ENCODE data around the gene HERC2. TPM values are rescaled to one million over a fixed set of nuclear protein-coding genes. Genes with fewer than 3 reads are reported as not detected.

Gene HERC2
- total RNA-seq, 1 experiment from 2014 or later, result 69.2 TPM

DNA sequence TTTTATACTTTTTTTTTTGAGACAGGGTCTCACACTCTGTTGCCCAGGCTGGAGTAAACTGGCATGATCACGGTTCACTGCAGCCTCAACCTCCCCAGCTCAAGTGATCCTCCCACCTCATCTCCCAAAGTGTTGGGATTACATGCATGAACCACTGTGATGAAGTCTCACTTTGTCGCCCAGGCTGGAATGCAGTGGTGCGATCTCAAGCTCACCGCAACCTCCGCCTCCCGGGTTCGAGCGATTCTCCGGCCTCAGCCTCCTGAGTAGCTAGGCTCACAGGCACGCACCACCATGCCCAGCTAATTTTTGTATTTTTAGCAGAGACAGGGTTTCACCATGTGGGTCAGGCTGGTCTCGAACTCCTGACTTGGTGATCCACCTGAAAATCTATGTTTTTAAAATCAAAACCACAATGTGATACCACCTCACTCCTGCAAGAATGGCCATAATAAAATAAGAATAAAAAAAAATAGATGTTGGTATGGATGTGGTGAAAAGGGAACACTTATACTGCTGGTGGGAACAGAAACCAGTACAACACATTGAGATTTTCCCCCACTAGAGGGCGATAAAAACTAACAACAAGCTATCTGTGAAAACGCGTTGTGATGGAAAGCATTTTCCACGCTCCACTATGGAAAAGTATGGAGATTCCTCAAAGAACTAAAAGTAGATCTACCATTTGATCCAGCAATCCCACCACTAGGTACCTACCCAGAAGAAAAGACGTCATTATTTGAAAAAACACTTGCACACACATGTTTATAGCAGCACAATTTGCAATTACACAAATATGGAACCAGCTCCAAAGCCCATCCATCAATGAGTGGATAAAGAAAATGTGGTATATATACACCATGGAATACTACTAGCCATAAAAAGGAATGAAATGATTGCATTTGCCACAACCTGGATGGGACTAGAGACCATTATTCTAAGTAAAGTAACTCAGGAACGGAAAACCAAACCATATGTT lies 196.0 kb downstream of the HERC2 start:
- no peaks in the 10 kb centered on the region for H3K9me3 Mint-ChIP-seq
- DNase-seq, result no peak
- WGBS (ENCODE audit: extremely low coverage, insufficient read length, low lambda C conversion rate), result no CpG with 5 or more reads among the region's 17 CpGs

More for the DNA sequence above, 196.0 kb downstream of the HERC2 start:
- no peak overlapping the region for H3K9ac ChIP-seq (ENCODE audit: extremely low read depth, insufficient read length, low read length)
- H4K20me1 ChIP-seq (ENCODE audit: control insufficient read depth, insufficient read depth, insufficient read length), result no peaks in the 10 kb centered on the region
- TF ChIP-seq, protein P1, sequence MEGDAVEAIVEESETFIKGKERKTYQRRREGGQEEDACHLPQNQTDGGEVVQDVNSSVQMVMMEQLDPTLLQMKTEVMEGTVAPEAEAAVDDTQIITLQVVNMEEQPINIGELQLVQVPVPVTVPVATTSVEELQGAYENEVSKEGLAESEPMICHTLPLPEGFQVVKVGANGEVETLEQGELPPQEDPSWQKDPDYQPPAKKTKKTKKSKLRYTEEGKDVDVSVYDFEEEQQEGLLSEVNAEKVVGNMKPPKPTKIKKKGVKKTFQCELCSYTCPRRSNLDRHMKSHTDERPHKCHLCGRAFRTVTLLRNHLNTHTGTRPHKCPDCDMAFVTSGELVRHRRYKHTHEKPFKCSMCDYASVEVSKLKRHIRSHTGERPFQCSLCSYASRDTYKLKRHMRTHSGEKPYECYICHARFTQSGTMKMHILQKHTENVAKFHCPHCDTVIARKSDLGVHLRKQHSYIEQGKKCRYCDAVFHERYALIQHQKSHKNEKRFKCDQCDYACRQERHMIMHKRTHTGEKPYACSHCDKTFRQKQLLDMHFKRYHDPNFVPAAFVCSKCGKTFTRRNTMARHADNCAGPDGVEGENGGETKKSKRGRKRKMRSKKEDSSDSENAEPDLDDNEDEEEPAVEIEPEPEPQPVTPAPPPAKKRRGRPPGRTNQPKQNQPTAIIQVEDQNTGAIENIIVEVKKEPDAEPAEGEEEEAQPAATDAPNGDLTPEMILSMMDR (conservative IDR thresholded peaks at IDR 0.05), result peak; percentile 78
- no peak overlapping the region for H3K56ac ChIP-seq (ENCODE audit: insufficient read length, low read depth, low read length)
- H4K5ac ChIP-seq (ENCODE audit: insufficient read length, low read depth, low read length), result no peak overlapping the region
- no peak overlapping the region for H2BK12ac ChIP-seq (ENCODE audit: insufficient read length, low read depth, low read length)
- no peaks in the 10 kb centered on the region for H3K27me3 ChIP-seq (ENCODE audit: insufficient read depth, low read length)
- no peak overlapping the region for H3K14ac ChIP-seq (ENCODE audit: insufficient read depth, low read length)
- no peaks in the 10 kb centered on the region for H3K4me1 ChIP-seq (ENCODE audit: insufficient read depth, low read length)
- H3K4ac ChIP-seq (ENCODE audit: low read depth, low read length), result no peak overlapping the region
- H3K4me1 Mint-ChIP-seq, result no peaks in the 10 kb centered on the region
- H2AFZ ChIP-seq (ENCODE audit: low read length), result no peak overlapping the region
- H3K36me3 Mint-ChIP-seq (ENCODE audit: insufficient read depth in 1 of 3, low read depth in 3 of 3), result peaks cover 48 to 66% (median 53%) of the 10 kb centered on the region in 3 experiments
- no peak overlapping the region for H3T11ph ChIP-seq (ENCODE audit: low read length)
- no peak overlapping the region for H2AK5ac ChIP-seq (ENCODE audit: insufficient read length, low read length)
- no peak overlapping the region for H2BK120ac ChIP-seq (ENCODE audit: low read depth, low read length, poor library complexity, severe bottlenecking)
- H3K4me3 Mint-ChIP-seq, result no peak overlapping the region
- no peaks in the 10 kb centered on the region for H3K23me2 ChIP-seq (ENCODE audit: insufficient read length, low read depth, low read length, poor library complexity, severe bottlenecking)
- no peak overlapping the region for H3K27ac Mint-ChIP-seq
- H2BK20ac ChIP-seq (ENCODE audit: low read depth, low read length, poor library complexity, severe bottlenecking), result no peak overlapping the region
- H3K9me3 ChIP-seq (ENCODE audit: control insufficient read depth, low read depth, low read length), result no peaks in the 10 kb centered on the region
- H3K79me2 ChIP-seq (ENCODE audit: insufficient read depth, low read length), result no peaks in the 10 kb centered on the region
- H3K18ac ChIP-seq (ENCODE audit: insufficient read length, low read depth, low read length), result no peak overlapping the region
- H3K27me3 Mint-ChIP-seq (ENCODE audit: low read depth), result no peaks in the 10 kb centered on the region
- H3K79me1 ChIP-seq (ENCODE audit: insufficient read depth, low read depth, low read length, poor library complexity, severe bottlenecking), result no peaks in the 10 kb centered on the region
- H3K23ac ChIP-seq (ENCODE audit: insufficient read length, low read depth, low read length), result no peak overlapping the region
- no peak overlapping the region for H4K8ac ChIP-seq (replicated peaks; ENCODE audit: insufficient read length, low read depth, low read length)
- no peak overlapping the region for H4K91ac ChIP-seq (ENCODE audit: insufficient read length, low read depth, low read length)
- H3K4me2 ChIP-seq (ENCODE audit: insufficient read depth, insufficient read length, low read length), result no peak overlapping the region
- H2BK15ac ChIP-seq (ENCODE audit: low read depth, low read length), result no peak overlapping the region
- H2BK5ac ChIP-seq (ENCODE audit: insufficient read length, low read length), result no peak overlapping the region
- no peak overlapping the region for H3K27ac ChIP-seq (ENCODE audit: insufficient read length, low read depth, low read length)

Data from H9 (cell line).